Suprapubic skin (tissue), 4 donors: ENCODE measurements around the gene GOLGA3.

Source experiments
- EP300 ChIP-seq: sonication (generic); formaldehyde crosslinking; IDR thresholded peaks from one replicate; pipeline ENCODE4 v1.6.1; 2017; ENCODE audit warnings: antibody characterized with exemption
- POLR2A ChIP-seq, 2 donors: fragments of 450-650 bp; IDR thresholded peaks; one replicate each; pipeline ENCODE4 v1.6.1; 2017; ENCODE audit warnings: antibody characterized with exemption in 2 of 2, mild to moderate bottlenecking in 2 of 2, moderate library complexity in 2 of 2
- POLR2AphosphoS5 ChIP-seq, 3 donors: sonication (generic); formaldehyde crosslinking; IDR thresholded peaks; one replicate each; pipeline ENCODE4 v1.6.1; 2017; ENCODE audit warnings: antibody characterized with exemption in 3 of 3
- TF ChIP-seq, protein P1 (sequence below), 2 donors: fragments of 200-600 bp in 1 of 2; fragments of 450-650 bp in 1 of 2; sonication (generic) in 1 of 2; IDR thresholded peaks; one replicate each; pipeline ENCODE4 v1.5.1; 2016 to 2019; ENCODE audit warnings: antibody characterized with exemption in 2 of 2, mild to moderate bottlenecking in 1 of 2, moderate library complexity in 1 of 2

DNA sequence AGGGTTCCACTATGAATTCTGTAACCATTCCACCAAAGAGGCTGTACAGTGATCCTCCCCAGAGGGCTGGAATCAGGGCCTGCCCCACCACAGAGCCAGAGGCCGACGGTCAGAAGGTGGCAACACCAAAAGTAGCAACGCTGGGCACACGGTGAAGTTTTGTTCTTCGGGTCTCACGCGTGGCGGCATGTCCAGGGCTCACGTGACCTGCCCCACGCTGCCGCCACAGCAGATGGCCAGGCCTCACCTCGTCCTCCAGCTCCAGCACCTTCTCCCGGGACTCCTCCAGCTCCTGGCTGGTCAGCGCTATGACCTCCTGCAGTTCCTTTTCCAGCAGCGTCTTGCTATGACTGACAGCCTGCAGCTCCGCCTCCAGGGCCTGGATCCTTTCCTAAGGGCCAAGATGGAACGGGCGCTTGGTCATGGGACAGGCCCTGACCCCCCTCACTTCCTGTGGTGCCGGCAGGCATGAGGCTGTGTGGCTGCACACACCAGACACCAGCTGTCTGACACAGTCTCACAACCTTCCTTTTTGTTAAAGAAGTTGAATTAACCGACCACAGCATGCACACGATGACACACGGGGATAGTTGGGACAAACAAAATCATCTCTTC, 44.6 kb downstream of the GOLGA3 start:
- TF ChIP-seq POLR2A (IDR thresholded peaks at IDR 0.05) (no peak), POLR2AphosphoS5 (IDR thresholded peaks at IDR 0.05) (no peak), EP300 (no peak)
- TF ChIP-seq, protein P1, sequence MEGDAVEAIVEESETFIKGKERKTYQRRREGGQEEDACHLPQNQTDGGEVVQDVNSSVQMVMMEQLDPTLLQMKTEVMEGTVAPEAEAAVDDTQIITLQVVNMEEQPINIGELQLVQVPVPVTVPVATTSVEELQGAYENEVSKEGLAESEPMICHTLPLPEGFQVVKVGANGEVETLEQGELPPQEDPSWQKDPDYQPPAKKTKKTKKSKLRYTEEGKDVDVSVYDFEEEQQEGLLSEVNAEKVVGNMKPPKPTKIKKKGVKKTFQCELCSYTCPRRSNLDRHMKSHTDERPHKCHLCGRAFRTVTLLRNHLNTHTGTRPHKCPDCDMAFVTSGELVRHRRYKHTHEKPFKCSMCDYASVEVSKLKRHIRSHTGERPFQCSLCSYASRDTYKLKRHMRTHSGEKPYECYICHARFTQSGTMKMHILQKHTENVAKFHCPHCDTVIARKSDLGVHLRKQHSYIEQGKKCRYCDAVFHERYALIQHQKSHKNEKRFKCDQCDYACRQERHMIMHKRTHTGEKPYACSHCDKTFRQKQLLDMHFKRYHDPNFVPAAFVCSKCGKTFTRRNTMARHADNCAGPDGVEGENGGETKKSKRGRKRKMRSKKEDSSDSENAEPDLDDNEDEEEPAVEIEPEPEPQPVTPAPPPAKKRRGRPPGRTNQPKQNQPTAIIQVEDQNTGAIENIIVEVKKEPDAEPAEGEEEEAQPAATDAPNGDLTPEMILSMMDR (IDR thresholded peaks at IDR 0.05): no peak
